ENCODE results near the gene ADAMTSL5.
"Not testable (repeated sequence)": the region's sequence is repeated elsewhere in the genome, so short reads cannot be mapped to it uniquely, and the experiment has no call there.

ADAMTSL5 gene

DNA sequence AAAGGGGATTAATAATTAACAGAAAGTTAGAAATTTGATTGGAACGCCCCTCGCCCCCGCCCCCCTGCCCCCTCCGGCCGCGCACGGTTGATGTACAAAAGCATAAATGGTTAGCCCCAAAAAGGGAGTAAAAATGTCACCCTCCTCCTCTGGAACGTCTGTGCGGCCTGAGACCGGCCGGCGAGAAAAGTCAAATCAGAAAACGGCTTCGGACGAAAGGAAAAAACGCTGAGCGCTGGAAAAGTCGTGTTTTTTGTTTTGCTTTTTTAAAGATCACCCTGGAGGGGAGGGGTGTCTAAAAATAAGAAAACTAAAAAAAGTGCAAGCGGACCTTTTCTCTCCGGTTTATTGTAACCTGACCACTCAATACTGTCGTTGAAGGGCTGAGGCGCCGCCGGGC, 42.1 kb upstream of the ADAMTSL5 start:
- TF ChIP-seq CTCF (conservative IDR thresholded peaks at IDR 0.05) (no peak), ZFX (IDR thresholded peaks at IDR 0.05) (no peak)
- no peak overlapping the region for H3K27ac ChIP-seq

DNA sequence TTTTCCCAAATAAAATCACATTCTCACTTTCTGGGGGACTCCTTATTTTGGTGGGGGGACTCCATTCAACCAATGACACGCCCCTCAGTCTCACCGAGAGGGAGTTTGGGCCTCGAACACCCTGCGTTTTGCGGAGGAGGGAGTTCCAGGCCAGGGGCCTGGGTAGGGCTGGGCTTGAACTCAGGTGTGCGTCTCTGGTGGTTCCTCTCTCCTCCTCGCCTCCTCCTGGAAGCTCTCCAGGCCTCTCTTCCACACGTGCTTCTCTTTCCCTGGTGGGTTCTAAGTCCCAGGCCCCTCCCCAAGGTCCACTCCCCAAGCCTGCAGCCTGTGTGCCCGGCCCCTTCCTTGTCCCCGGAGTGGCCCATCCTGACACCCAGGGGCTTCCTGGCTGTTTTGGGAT, 40.6 kb upstream of the ADAMTSL5 start:
- TF ChIP-seq ZFX (IDR thresholded peaks at IDR 0.05) = no peak
- no peak for TF ChIP-seq CTCF (conservative IDR thresholded peaks at IDR 0.05)

DNA sequence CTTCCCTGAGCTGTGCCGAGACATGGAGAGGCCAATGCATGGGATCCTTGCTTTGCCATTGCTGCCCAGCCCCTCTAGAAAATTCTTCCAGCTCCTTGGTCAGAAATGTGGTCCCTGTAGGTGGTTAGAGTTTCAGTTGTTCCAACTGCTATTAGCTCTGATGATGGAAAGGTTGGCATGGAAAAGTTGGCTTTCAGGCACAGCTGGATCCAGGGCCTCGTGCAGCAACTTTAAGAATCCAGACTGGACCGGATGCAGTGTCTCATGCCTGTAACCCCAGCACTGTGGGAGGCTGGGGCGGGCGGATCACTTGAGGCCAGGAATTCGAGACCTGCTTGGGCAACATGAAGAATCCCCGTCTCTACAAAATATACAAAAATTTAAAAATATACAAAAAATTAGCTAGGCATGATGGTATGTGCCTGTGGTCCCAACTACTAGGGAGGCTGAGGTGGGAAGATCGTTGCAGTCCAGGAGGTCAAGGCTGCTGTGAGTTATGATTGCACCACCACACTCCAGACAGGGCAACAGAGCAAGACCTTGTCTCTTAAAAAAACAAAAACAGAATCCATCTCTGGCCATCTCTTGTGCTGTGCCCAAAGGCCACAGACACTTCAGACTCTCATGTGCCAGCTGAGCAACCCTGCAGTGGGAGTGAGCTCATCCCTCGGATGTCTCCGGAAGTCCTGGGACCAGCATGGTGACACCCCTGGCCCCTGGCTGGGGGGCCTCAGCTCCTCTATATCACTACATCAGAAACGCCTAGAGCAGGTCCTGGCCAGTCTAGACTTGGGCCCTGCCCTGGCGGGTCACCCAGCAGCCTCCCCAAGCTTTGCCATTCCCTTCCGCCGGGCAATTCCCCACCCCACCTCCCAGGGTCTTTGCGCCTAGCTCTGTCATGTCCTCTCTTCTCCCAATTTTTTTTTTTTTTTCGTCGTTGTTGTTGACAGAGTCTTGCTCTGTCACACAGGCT, 38.5 kb upstream of the ADAMTSL5 start:
- TF ChIP-seq ZFX (IDR thresholded peaks at IDR 0.05) (no peak), CTCF (conservative IDR thresholded peaks at IDR 0.05) (no peak)
- no peak overlapping the region for H3K27ac ChIP-seq

More for the DNA sequence above, 40.6 kb upstream of the ADAMTSL5 start:
- H3K27ac ChIP-seq = no peak overlapping the region

- no peak overlapping the region for H3K27ac ChIP-seq
- TF ChIP-seq CTCF (conservative IDR thresholded peaks at IDR 0.05) = no peak
- TF ChIP-seq ZFX (IDR thresholded peaks at IDR 0.05) = no peak
Observed at GRCh38 chr19:1549332-1549945, 36.6 kb upstream of the ADAMTSL5 start.

DNA sequence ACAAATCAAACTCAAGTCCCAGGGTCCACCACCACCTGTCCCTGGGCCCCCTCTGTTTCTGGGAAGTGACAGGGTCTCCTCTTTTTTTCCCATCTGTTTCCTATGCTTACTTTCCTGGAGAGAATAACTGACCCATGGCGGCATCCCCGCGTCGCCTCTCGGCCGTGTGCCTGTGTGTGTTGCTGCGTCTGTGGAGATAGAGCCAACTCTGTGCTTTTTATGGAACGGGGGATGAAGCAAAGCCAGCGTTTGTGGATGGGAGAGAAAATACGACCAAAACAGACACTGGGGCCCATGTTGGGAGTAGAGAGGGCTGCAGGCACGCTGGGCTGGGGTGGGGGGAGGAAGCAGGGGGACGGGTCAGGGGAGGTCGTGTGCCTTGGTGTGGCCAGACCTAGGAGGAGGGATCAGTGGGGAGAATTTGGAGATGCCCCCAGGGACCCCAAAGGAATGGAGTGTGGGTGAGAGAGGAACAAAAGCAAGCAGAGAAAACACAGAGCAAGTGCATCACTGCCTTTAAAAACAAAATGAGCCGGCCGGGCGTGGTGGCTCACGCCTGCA, 27.6 kb upstream of the ADAMTSL5 start:
- TF ChIP-seq CTCF (conservative IDR thresholded peaks at IDR 0.05) = no peak
- no peak for TF ChIP-seq ZFX (IDR thresholded peaks at IDR 0.05)
- H3K27ac ChIP-seq = no peak overlapping the region

DNA sequence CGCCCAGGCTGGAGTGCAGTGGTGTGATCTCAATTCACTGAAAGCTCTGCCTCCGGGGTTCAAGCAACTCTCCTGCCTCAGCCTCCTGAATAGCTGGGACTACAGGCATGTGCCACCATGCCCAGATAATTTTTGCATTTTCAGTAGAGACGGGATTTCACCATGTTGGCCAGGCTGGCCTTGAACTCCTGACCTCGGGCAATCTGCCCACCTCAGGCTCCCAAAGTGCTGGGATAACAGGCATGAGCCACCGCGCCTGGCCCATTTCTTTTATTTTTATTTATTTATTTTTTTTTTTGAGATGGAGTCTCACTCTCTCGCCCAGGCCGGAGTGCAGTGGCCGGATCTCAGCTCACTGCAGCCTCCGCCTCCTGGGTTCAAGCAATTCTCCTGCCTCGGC, 26.9 kb upstream of the ADAMTSL5 start:
- H3K27ac ChIP-seq = not testable (repeated sequence)

DNA sequence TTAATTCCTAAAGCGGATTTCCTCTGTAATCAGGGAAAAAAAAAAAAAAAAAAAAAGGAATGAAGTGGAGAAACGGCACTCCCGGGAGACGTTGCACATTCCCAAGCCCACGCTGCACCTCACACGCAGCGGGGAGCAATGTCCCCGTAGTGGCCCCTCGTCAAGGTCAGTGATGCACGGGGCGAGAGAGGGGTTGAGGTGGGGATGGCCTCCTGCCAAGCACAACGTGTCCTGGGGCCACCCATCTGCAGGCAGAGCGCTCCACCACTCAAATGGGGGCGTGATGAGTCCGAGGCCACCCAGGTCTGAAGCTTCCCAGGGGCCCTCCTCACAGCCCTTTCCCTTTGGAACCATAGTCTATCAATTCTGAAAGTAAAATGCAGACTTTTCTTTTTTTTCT, 26.2 kb upstream of the ADAMTSL5 start:
- H3K27ac ChIP-seq = no peak overlapping the region
- TF ChIP-seq ZFX (IDR thresholded peaks at IDR 0.05) (no peak), CTCF (conservative IDR thresholded peaks at IDR 0.05) (no peak)

- H3K27ac ChIP-seq = not testable (repeated sequence)
Observed at GRCh38 chr19:1535699-1536098, 22.9 kb upstream of the ADAMTSL5 start.
